Retinal pigment epithelial cell (primary cell): ENCODE measurements around the gene ZACN.

Source experiments
- DNase-seq: peaks from one replicate; pipeline ENCODE4 v3.0.0-alpha.2; 2010; ENCODE audit warnings: low read depth
- H3K4me3 ChIP-seq: 2 replicates; pipeline ENCODE4 v1.5.1; 2011; ENCODE audit warnings: mild to moderate bottlenecking, low read length, control low read depth, moderate library complexity
- CTCF ChIP-seq: conservative IDR thresholded peaks from 2 replicates; pipeline ENCODE4 v1.5.1; 2011; ENCODE audit warnings: low read depth, low read length, control low read depth, inconsistent platforms

Gene ZACN

GRCh38 chr17:76049239-76049638 is 29.7 kb upstream of the ZACN start:
- DNase-seq: no peak
- TF ChIP-seq CTCF: no peak
- no peak overlapping the region for H3K4me3 ChIP-seq

- TF ChIP-seq CTCF: no peak
- H3K4me3 ChIP-seq: no peak overlapping the region
Observed at GRCh38 chr17:76049836-76050537, 29.0 kb upstream of the ZACN start.

GRCh38 chr17:76050538-76051467 is 28.2 kb upstream of the ZACN start:
- no peak for TF ChIP-seq CTCF
- H3K4me3 ChIP-seq: no peak overlapping the region
- DNase-seq: no peak

More at GRCh38 chr17:76049836-76050537, 29.0 kb upstream of the ZACN start:
- DNase-seq: no peak

GRCh38 chr17:76051561-76051960 is 27.4 kb upstream of the ZACN start:
- H3K4me3 ChIP-seq: no peak overlapping the region
- no peak for DNase-seq
- no peak for TF ChIP-seq CTCF

- peak; percentile 54 for DNase-seq
- TF ChIP-seq CTCF: no peak
- no peak overlapping the region for H3K4me3 ChIP-seq
Observed at GRCh38 chr17:76053246-76054111, 25.5 kb upstream of the ZACN start.

- TF ChIP-seq CTCF: no peak
- no peak overlapping the region for H3K4me3 ChIP-seq
- no peak for DNase-seq
Observed at GRCh38 chr17:76054112-76054476, 24.9 kb upstream of the ZACN start.
